Measurements from ENCODE around the gene KCNN1.

DNA sequence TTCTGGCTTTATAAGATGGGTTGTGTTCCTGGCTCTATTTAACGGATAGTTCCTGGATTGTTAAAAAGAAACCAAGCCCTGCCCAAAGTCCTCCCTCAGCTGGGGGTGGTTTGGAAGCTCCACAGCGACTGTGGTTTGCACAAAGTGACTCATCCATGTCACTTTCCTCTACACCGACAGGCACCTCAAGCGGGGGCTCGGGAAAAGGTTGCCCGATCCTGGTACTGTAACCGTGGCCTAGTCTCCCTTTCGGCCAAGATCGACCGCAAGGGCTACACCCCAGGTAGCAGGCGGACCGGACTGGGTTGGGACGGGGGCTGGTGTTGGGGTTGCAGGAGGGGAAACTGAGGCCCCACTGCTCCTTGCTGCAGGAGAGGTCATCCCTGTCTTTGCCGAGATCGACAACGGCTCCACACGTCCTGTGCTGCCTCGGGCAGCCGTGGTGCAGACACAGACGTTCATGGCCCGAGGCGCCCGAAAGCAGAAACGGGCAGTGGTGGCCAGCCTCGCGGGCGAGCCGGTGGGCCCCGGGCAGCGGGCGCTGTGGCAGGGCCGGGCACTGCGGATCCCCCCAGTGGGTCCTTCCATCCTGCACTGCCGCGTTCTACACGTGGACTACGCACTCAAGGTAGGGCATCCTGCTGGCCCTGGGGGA lies 42.6 kb downstream of the KCNN1 start:
- TF ChIP-seq HDGF (IDR thresholded peaks at IDR 0.05; ENCODE audit: borderline replicate concordance) (no peak), SP1 (IDR thresholded peaks at IDR 0.05) (no peak), ZNF384 (IDR thresholded peaks at IDR 0.05) (no peak), FOXA1 (IDR thresholded peaks at IDR 0.05) (no peak), FOXM1 (IDR thresholded peaks at IDR 0.05; ENCODE audit: borderline replicate concordance) (no peak), ARNT (IDR thresholded peaks at IDR 0.05) (no peak), SUZ12 (IDR thresholded peaks at IDR 0.05) (no peak), BHLHE40 (IDR thresholded peaks at IDR 0.05; ENCODE audit: borderline replicate concordance) (no peak), ELF4 (IDR thresholded peaks at IDR 0.05) (no peak), FOXK2 (IDR thresholded peaks at IDR 0.05) (no peak)
